NOMO-1 treated with DMSO at 0.1 percent for 48 hours (cell line): ENCODE data around the gene ACAP3.
"Not testable (repeated sequence)": the region's sequence is repeated elsewhere in the genome, so short reads cannot be mapped to it uniquely, and the experiment has no call there.

ENCODE experiments used
- DNase-seq: peaks from one replicate; lab custom pipeline; 2025; ENCODE audit not compliant: unreplicated experiment; lab: John Stamatoyannopoulos, UW

The ACAP3 gene

DNA sequence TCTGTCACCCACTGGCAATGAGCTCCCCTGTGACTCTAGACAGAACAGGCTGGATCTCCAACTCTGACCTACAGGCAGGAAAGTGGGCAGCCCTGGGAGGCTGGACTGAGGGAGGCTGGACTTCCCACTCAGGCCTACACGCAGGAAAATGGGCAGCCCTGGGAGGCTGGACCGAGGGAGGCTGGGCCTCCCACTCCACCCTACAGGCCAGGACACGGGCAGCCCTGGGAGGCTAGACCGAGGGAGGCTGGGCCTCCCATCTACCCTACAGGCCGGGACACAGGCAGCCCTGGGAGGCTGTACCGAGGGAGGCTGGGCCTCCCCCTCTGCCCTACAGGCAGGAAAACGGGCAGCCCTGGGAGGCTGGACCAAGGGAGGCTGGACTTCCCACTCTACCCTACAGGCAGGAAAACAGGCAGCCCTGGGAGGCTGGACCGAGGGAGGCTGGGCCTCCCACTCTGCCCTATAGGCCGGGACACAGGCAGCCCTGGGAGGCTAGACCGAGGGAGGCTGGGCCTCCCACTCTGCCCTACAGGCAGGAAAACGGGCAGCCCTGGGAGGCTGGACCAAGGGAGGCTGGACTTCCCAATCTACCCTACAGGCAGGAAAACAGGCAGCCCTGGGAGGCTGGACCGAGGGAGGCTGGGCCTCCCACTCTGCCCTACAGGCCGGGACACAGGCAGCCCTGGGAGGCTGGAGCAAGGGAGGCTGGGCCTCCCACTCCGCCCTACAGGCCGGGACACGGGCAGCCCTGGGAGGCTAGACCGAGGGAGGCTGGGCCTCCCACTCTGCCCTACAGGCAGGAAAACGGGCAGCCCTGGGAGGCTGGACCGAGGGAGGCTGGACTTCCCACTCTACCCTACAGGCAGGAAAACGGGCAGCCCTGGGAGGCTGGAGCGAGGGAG lies 59.5 kb downstream of the ACAP3 start:
- not testable (repeated sequence) for DNase-seq

GRCh38 chr1:1247341-1247913 lies 60.3 kb downstream of the ACAP3 start:
- no peak for DNase-seq

DNA sequence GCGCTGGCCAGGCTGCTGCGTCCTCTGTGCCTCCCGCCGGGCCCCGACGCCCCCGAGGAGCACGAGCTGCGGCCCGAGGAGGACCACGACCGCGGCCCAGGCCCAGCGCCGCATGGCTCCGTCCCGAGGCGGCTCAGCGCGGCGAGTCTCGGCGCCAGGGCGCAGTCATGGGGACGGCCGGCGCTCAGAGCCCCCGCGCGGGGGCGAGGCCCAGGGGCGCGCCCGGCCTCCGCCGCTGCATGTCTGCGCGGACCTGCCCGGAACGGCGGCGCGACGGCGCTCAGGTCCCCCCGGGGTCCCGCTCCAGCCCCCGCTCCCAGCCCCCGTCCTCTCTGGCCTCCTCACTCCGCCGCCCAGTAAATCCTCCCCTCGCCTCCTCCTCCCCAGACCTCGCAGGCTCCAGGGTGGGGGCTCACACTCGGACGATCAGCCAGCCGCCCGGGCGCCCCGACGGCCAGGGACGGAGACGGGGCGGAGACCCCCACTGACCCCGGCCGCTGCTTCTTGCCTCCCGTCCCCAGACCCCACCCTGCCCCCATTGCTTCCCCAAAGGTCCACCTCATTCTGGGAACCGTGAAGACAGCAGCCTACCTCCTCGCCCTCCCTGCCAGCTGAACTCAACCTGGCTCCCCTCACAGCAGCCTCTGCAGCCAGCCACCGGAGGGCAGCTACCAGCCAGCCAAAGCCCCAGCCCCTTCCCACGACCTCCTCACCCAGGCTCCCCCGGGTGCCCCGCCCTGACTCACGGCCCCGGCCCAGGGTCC lies 61.0 kb downstream of the ACAP3 start, which contains the start of gene C1QTNF12:
Gene C1QTNF12 (minus strand): TSS at position 146 of the 764 bp plus-strand sequence. CDS start 32 bp downstream, at position 114.
- DNase-seq: no peak

DNA sequence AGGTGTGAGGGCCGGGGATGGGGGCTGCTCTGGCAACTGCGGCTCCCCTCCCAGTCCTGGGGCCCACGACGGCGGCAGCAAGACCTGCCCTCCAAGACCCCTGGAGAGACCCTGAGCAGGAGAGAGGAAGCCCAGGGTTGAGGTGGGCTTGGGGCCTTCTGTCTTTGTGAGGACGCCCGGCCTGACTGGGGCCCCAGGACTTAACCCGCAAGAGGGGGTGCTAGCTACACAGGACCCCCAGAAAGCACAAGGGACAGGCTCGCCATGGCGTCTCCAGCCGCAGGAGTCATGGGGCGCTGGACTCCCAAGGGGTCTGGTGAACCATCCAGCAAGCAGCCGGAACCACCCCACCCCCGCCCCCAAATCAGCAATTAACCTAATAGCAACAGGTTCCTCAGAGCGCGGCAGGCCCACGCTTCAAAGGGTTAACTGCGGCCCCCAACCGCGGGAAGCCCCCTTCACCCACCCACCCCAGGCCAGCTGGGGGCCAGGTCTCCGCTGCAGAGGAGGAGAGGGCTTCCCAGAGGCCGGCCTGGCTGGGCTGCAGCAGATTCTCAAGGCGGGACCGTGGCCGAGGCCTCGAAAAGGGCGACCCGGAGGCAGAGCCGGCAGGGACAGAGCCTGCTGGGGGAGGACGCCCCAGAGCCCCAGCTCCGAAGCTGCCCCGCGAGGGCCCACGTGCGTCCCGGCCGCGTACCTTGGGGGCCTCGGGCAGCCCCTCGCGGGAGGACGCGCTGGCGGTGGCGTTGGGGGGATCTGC lies 61.7 kb downstream of the ACAP3 start:
- DNase-seq: no peak

DNA sequence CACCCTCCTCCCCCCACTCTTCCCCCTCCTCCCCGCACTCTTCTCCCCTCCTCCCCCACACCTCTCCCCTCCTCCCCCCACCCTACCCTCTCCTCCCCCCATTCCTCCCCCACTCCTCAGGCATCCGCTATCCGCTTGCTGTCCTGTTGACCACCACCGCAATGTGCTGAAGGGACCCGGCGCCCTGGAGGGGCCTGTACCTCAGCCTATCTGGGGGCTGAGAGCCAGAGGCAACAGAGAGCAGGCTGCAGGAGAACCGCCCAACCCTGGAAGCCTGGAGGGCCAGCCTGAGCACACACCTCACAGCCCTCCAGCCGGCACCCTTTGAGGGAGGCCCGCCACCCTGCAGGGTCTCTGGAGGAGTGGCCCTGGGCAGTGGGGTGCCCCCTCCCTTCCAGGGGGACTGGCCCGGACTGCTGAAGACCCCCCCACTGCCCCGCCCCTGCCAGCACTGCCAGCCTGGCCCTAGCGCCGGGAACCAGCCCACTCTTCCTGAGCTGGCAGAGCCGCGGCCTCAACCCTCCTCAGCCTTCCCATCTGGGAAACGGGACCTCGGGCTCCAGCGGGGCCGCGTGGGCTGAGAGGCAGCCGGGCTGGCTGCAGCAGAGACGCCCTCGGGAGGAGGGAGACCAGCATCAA lies 62.4 kb downstream of the ACAP3 start:
- DNase-seq: no peak

DNA sequence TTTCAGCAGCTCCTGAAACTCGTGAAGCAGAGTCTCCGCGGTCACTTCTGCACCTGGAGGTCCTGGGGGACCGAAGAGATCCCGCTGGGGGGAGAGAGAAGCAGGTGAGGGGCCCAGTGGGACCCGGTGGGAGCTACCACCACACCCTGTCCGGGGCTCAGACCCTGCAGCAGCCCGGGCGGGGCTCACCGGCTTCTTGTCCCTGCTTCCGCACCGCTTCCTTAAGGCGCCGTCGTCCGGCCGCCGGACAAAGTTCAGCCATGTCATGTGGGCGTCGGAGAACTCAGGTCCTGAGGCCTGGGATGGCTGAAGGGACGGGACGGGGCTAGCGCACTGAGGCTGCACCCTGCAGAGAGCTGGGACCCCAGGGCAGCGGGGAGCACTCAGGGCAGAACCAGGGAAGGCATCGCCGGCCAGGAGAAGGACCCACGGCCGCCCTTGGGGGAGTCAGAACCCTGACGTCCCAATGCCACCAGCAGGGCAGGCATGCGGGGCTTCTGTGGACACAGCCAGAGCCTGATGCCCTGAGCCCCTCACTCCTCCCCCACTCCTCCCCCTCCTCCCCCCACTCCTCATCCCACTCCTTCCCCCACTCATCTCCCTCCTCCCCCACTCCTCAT lies 63.4 kb downstream of the ACAP3 start:
- DNase-seq: no peak

GRCh38 chr1:1243807-1244191 lies 63.9 kb downstream of the ACAP3 start:
- DNase-seq: no peak

DNA sequence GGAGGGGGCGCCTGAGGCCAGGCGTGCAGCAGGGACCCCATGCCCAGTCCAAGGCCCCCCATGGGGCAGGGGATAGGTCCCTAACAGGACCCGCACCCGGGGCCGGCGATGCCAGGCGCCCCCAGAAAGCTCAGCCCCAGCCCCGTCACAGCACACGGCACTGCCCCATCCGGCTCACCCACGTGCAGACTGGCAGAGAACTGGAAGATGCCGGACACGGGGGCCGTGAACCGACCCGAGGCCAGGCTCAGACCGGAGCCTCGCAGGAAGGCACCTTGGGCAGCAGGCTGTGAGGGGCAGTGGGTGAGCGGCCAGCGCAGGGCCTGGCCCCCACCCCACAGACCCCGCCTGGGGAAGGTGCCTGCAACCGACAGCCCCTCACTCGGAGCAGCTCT lies 64.5 kb downstream of the ACAP3 start:
- no peak for DNase-seq

- no peak for DNase-seq
Measured at GRCh38 chr1:1242461-1243265, 65.1 kb downstream of the ACAP3 start.
